Measurements from ENCODE around the gene TRIM29. TPM values are rescaled to one million over a fixed set of nuclear protein-coding genes. Genes with fewer than 3 reads are reported as not detected.

Gene TRIM29
- total RNA-seq, 1 donor from 2014 or later = 1.1 TPM

DNA sequence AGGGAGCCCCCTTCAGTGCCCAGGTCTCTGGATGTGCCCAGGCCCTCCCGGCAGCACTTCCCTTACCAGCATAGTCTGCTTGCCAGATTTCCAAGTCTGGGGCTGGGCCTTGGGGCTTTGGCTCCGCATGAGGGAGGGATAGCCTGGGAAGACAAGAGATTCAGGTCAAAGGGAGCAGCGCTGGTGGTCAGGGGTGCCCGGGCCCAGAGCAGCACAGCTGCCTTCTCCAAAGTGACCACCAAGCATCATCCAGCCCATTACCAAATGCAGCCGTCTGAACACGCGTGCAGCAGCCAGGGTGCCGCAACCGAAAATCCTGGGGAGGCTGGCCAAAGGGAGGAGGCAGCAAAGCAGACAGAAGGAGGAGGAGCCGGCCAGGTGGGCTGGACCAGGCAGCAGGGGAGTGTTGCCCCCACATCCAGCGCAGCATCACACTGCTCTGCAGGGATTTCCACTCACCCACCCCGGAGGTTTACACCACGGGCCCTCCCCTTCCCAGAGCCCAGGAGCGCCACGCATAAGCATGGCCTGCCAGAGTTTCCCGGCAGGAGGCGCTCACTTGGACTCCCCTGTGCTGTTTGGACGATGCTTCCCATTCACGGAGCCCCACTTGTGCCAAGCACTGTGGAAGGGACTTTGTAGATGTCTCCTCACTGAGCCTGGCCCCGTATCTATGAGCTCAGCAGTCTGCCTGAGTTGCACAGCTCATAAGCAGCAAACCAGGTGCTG is 22.5 kb downstream of the TRIM29 start:
- DNase-seq (ENCODE audit: low read depth) = no peak
- Histone ChIP-seq H3K4me3 (ENCODE audit: insufficient read depth, low read depth, low read length) (no peak overlapping the region), H3K27me3 (ENCODE audit: insufficient read depth, low read length) (peaks cover 7% of the 10 kb centered on the region), H2AFZ (ENCODE audit: low read depth, low read length) (no peak overlapping the region), H3K36me3 (ENCODE audit: insufficient read depth, low read length) (no peaks in the 10 kb centered on the region), H3K4me1 (ENCODE audit: insufficient read depth, low read length) (no peaks in the 10 kb centered on the region), H3K79me2 (ENCODE audit: insufficient read depth, low read length) (no peaks in the 10 kb centered on the region), H3K9me3 (ENCODE audit: insufficient read depth, low read depth, low read length) (no peaks in the 10 kb centered on the region), H4K20me1 (ENCODE audit: insufficient read depth, low read length) (no peaks in the 10 kb centered on the region), H3K27ac (ENCODE audit: low read depth, low read length) (no peak overlapping the region), H3K4me2 (ENCODE audit: low read length) (no peak overlapping the region), H3K9ac (ENCODE audit: low read length) (no peak overlapping the region)
- H3K9me3 Mint-ChIP-seq (ENCODE audit: unreplicated experiment) = no peaks in the 10 kb centered on the region
- no peak overlapping the region for H3K4me3 Mint-ChIP-seq (ENCODE audit: unreplicated experiment)
- no peak overlapping the region for H3K27ac Mint-ChIP-seq (ENCODE audit: unreplicated experiment)
- FAIRE-seq = no peak
- peaks cover 84% of the 10 kb centered on the region for H3K27me3 Mint-ChIP-seq (ENCODE audit: low read depth, unreplicated experiment)
- no peaks in the 10 kb centered on the region for H3K36me3 Mint-ChIP-seq (ENCODE audit: low read depth, unreplicated experiment)
- no peak for TF ChIP-seq EZH2 (IDR thresholded peaks at IDR 0.05; ENCODE audit: insufficient read depth, low read length)
- TF ChIP-seq, protein P1, sequence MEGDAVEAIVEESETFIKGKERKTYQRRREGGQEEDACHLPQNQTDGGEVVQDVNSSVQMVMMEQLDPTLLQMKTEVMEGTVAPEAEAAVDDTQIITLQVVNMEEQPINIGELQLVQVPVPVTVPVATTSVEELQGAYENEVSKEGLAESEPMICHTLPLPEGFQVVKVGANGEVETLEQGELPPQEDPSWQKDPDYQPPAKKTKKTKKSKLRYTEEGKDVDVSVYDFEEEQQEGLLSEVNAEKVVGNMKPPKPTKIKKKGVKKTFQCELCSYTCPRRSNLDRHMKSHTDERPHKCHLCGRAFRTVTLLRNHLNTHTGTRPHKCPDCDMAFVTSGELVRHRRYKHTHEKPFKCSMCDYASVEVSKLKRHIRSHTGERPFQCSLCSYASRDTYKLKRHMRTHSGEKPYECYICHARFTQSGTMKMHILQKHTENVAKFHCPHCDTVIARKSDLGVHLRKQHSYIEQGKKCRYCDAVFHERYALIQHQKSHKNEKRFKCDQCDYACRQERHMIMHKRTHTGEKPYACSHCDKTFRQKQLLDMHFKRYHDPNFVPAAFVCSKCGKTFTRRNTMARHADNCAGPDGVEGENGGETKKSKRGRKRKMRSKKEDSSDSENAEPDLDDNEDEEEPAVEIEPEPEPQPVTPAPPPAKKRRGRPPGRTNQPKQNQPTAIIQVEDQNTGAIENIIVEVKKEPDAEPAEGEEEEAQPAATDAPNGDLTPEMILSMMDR (IDR thresholded peaks at IDR 0.05; ENCODE audit: insufficient read depth, low read depth, low read length) = no peak
- H3K4me1 Mint-ChIP-seq (ENCODE audit: low read depth, unreplicated experiment) = no peaks in the 10 kb centered on the region

DNA sequence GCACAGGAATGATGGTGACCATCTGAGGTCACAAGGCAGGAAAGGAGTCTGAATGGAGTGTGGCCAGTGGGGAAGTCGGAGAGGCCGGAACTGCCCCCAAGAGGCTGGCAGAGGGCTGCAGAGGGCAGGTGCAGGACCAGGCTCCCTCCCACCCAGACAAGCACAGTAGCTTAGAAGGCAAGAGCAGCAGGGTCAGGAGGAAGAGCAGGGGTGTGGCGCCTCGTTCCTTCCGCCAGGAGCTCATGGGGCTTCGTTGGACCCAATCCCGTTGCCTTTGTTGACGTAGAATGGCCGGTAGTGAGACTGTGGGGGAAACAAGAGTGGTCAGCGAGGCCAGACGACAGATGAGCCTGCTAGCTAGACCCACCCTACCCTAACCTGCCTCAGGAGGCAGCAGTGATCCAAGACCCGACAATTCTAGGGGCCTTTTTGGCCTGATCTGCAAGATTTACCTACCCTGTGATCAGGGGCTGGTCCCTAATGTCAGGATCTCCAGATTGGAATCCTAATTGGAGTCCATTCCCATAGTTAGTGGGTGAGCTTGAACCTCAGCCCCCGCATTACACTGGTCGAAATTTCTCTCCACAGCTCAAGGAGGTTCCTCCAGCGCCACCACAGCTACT is 25.6 kb downstream of the TRIM29 start:
- no peak overlapping the region for H3K4me2 ChIP-seq (ENCODE audit: low read length)
- no peak overlapping the region for H3K4me3 ChIP-seq (ENCODE audit: insufficient read depth, low read depth, low read length)
- no peaks in the 10 kb centered on the region for H3K9me3 ChIP-seq (ENCODE audit: insufficient read depth, low read depth, low read length)
- no peak for FAIRE-seq
- no peak overlapping the region for H3K27ac ChIP-seq (ENCODE audit: low read depth, low read length)
- no peak overlapping the region for H3K27ac Mint-ChIP-seq (ENCODE audit: unreplicated experiment)
- DNase-seq (ENCODE audit: low read depth) = no peak
- no peaks in the 10 kb centered on the region for H3K4me1 ChIP-seq (ENCODE audit: insufficient read depth, low read length)
- H2AFZ ChIP-seq (ENCODE audit: low read depth, low read length) = no peak overlapping the region
- H4K20me1 ChIP-seq (ENCODE audit: insufficient read depth, low read length) = no peaks in the 10 kb centered on the region
- no peaks in the 10 kb centered on the region for H3K36me3 Mint-ChIP-seq (ENCODE audit: low read depth, unreplicated experiment)
- H3K36me3 ChIP-seq (ENCODE audit: insufficient read depth, low read length) = no peaks in the 10 kb centered on the region
- H3K4me3 Mint-ChIP-seq (ENCODE audit: unreplicated experiment) = no peak overlapping the region
- H3K27me3 Mint-ChIP-seq (ENCODE audit: low read depth, unreplicated experiment) = peaks cover 84% of the 10 kb centered on the region
- peaks cover 2% of the 10 kb centered on the region for H3K4me1 Mint-ChIP-seq (ENCODE audit: low read depth, unreplicated experiment)
- no peak overlapping the region for H3K9ac ChIP-seq (ENCODE audit: low read length)
- TF ChIP-seq, protein P1 (IDR thresholded peaks at IDR 0.05; ENCODE audit: insufficient read depth, low read depth, low read length) = no peak
- H3K79me2 ChIP-seq (ENCODE audit: insufficient read depth, low read length) = no peaks in the 10 kb centered on the region
- H3K27me3 ChIP-seq (ENCODE audit: insufficient read depth, low read length) = peaks cover 12% of the 10 kb centered on the region
- H3K9me3 Mint-ChIP-seq (ENCODE audit: unreplicated experiment) = peaks cover 1% of the 10 kb centered on the region

DNA sequence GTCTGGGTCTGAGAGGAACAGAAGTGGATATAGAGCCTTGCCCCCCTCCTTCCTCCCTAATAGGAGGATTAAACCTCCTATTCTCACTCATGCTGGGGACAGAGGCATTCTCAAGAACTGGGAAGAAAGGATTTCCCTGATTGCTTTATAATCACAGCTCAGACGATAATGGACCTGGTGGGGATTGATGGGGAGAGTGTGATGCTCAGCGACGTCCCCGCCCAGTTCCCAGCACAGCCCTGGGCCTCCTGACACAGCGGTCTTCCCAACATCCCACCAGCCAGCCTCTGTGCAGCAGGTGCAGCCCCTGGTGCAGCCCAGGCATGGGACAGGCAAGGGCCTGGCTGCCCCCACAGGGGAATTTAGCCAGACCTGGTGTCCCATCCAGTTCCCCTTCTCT is 28.4 kb downstream of the TRIM29 start:
- H3K4me1 Mint-ChIP-seq (ENCODE audit: low read depth, unreplicated experiment) = peaks cover 2% of the 10 kb centered on the region
- no peaks in the 10 kb centered on the region for H4K20me1 ChIP-seq (ENCODE audit: insufficient read depth, low read length)
- H3K4me2 ChIP-seq (ENCODE audit: low read length) = no peak overlapping the region
- H3K9me3 Mint-ChIP-seq (ENCODE audit: unreplicated experiment) = peaks cover 10% of the 10 kb centered on the region
- no peaks in the 10 kb centered on the region for H3K79me2 ChIP-seq (ENCODE audit: insufficient read depth, low read length)
- H3K9ac ChIP-seq (ENCODE audit: low read length) = no peak overlapping the region
- H2AFZ ChIP-seq (ENCODE audit: low read depth, low read length) = no peak overlapping the region
- no peak overlapping the region for H3K4me3 Mint-ChIP-seq (ENCODE audit: unreplicated experiment)
- TF ChIP-seq, protein P1 (IDR thresholded peaks at IDR 0.05; ENCODE audit: insufficient read depth, low read depth, low read length) = no peak
- no peak for TF ChIP-seq EZH2 (IDR thresholded peaks at IDR 0.05; ENCODE audit: insufficient read depth, low read length)
- DNase-seq (ENCODE audit: low read depth) (no peak), FAIRE-seq (no peak)
- peaks cover 27% of the 10 kb centered on the region for H3K27me3 ChIP-seq (ENCODE audit: insufficient read depth, low read length)
- H3K4me1 ChIP-seq (ENCODE audit: insufficient read depth, low read length) = no peaks in the 10 kb centered on the region
- no peak overlapping the region for H3K4me3 ChIP-seq (ENCODE audit: insufficient read depth, low read depth, low read length)
- no peak overlapping the region for H3K27ac ChIP-seq (ENCODE audit: low read depth, low read length)
- H3K9me3 ChIP-seq (ENCODE audit: insufficient read depth, low read depth, low read length) = no peaks in the 10 kb centered on the region
- H3K27me3 Mint-ChIP-seq (ENCODE audit: low read depth, unreplicated experiment) = peaks cover 88% of the 10 kb centered on the region
- H3K27ac Mint-ChIP-seq (ENCODE audit: unreplicated experiment) = no peak overlapping the region
- no peaks in the 10 kb centered on the region for H3K36me3 ChIP-seq (ENCODE audit: insufficient read depth, low read length)
- no peaks in the 10 kb centered on the region for H3K36me3 Mint-ChIP-seq (ENCODE audit: low read depth, unreplicated experiment)
